Middle frontal gyrus (tissue), 1 donor: ENCODE results near the gene PLA2G2D.

ENCODE experiments used
- DNase-seq: peaks from one replicate; pipeline ENCODE4 v3.0.0-alpha.2; 2015; ENCODE audit warnings: low spot score; ENCODE audit errors: extremely low spot score

The PLA2G2D gene

GRCh38 chr1:20115479-20115878 is 3.9 kb downstream of the PLA2G2D start:
- DNase-seq, result no peak

- no peak for DNase-seq
These were observed 5.2 kb downstream of the PLA2G2D start for GRCh38 chr1:20114021-20114648.

GRCh38 chr1:20112279-20113000 is 6.9 kb downstream of the PLA2G2D start:
- DNase-seq, result no peak

GRCh38 chr1:20111452-20111851 is 7.9 kb downstream of the PLA2G2D start:
- no peak for DNase-seq

- DNase-seq, result no peak
These were observed 8.7 kb downstream of the PLA2G2D start for GRCh38 chr1:20110679-20111078.

GRCh38 chr1:20109223-20109856 is 10.0 kb downstream of the PLA2G2D start:
- DNase-seq, result no peak

- no peak for DNase-seq
These were observed 10.8 kb downstream of the PLA2G2D start for GRCh38 chr1:20108366-20109123.

- DNase-seq, result no peak
These were observed 11.5 kb downstream of the PLA2G2D start for GRCh38 chr1:20107796-20108195.

- no peak for DNase-seq
These were observed 12.0 kb downstream of the PLA2G2D start for GRCh38 chr1:20107351-20107750.

GRCh38 chr1:20105856-20106255 is 13.5 kb downstream of the PLA2G2D start:
- DNase-seq, result no peak

- DNase-seq, result no peak
These were observed 16.5 kb downstream of the PLA2G2D start for GRCh38 chr1:20102875-20103274.

GRCh38 chr1:20100632-20101355 is 18.5 kb downstream of the PLA2G2D start:
- no peak for DNase-seq

- DNase-seq, result no peak
These were observed 19.8 kb downstream of the PLA2G2D start for GRCh38 chr1:20099533-20099932.

- DNase-seq, result no peak
These were observed 22.4 kb downstream of the PLA2G2D start for GRCh38 chr1:20096840-20097447.

GRCh38 chr1:20095564-20096434 is 23.5 kb downstream of the PLA2G2D start:
- DNase-seq, result no peak

GRCh38 chr1:20093940-20094391 is 25.4 kb downstream of the PLA2G2D start:
- DNase-seq, result no peak

- DNase-seq, result no peak
These were observed 26.0 kb downstream of the PLA2G2D start for GRCh38 chr1:20093303-20093702.

- DNase-seq, result no peak
These were observed 28.7 kb downstream of the PLA2G2D start for GRCh38 chr1:20090641-20091040.

GRCh38 chr1:20090119-20090518 is 29.2 kb downstream of the PLA2G2D start:
- no peak for DNase-seq
